Hepatocyte (in vitro differentiated cells): ENCODE results near the gene QRICH2. TPM values are rescaled to one million over a fixed set of nuclear protein-coding genes. Genes with fewer than 3 reads are reported as not detected.

Source experiments
- DNase-seq: peaks from one replicate; pipeline ENCODE4 v3.0.0-alpha.2; 2016; ENCODE audit warnings: low spot score
- H2AFZ ChIP-seq: fragments of 200-600 bp; sonication (generic); 2 replicates; pipeline ENCODE4 v1.6.0; 2016; ENCODE audit warnings: antibody characterized with exemption, mild to moderate bottlenecking
- H3K27ac ChIP-seq: fragments of 200-600 bp; sonication (generic); 2 replicates; pipeline ENCODE4 v1.5.1; 2016; ENCODE audit warnings: mild to moderate bottlenecking
- H3K27me3 ChIP-seq: fragments of 200-600 bp; sonication (generic); 2 replicates; pipeline ENCODE4 v1.6.1; 2016
- H3K36me3 ChIP-seq: fragments of 200-600 bp; sonication (generic); replicated peaks from 2 replicates; pipeline ENCODE4 v1.5.1; 2016; ENCODE audit warnings: low read depth; ENCODE audit not compliant: insufficient read depth
- H3K4me1 ChIP-seq: fragments of 200-600 bp; sonication (generic); 2 replicates; pipeline ENCODE4 v1.5.1; 2016; ENCODE audit warnings: mild to moderate bottlenecking, moderate library complexity; ENCODE audit not compliant: insufficient read depth
- H3K4me2 ChIP-seq: fragments of 200-600 bp; sonication (generic); 2 replicates; pipeline ENCODE4 v1.6.0; 2016
- H3K4me3 ChIP-seq: fragments of 200-600 bp; sonication (generic); 2 replicates; pipeline ENCODE4 v1.5.1; 2016; ENCODE audit warnings: mild to moderate bottlenecking
- H3K79me2 ChIP-seq: fragments of 200-600 bp; sonication (generic); 2 replicates; pipeline ENCODE4 v1.6.0; 2017; ENCODE audit warnings: mild to moderate bottlenecking
- H3K9me2 ChIP-seq: fragments of 200-600 bp; sonication (generic); replicated peaks from 2 replicates; pipeline ENCODE4 v1.6.0; 2017; ENCODE audit warnings: mild to moderate bottlenecking; ENCODE audit not compliant: insufficient read depth
- H3K9me3 ChIP-seq: fragments of 200-600 bp; sonication (generic); 2 replicates; pipeline ENCODE4 v1.5.1; 2016; ENCODE audit warnings: low read depth, mild to moderate bottlenecking
- H4K20me1 ChIP-seq: fragments of 200-600 bp; sonication (generic); 2 replicates; pipeline ENCODE4 v1.6.0; 2016; ENCODE audit warnings: mild to moderate bottlenecking; ENCODE audit not compliant: insufficient read depth, poor library complexity, severe bottlenecking
- EZH2 ChIP-seq: fragments of 200-600 bp; sonication (generic); IDR thresholded peaks from 2 replicates; pipeline ENCODE4 v1.6.1; 2016; ENCODE audit warnings: antibody characterized with exemption, mild to moderate bottlenecking, borderline replicate concordance
- EZH2phosphoT487 ChIP-seq: fragments of 200-600 bp; sonication (generic); IDR thresholded peaks from one replicate; pipeline ENCODE4 v1.6.1; 2018; ENCODE audit warnings: antibody characterized with exemption, mild to moderate bottlenecking, low read depth, moderate library complexity; ENCODE audit not compliant: unreplicated experiment, severe bottlenecking
- WGBS: methylation state at CpG from one replicate; pipeline ENCODE4 v1.1.6; 2016; ENCODE audit warnings: low lambda C conversion rate; ENCODE audit errors: missing lambda C conversion rate; 5-methylcytosine and 5-hydroxymethylcytosine counted together
- polyA plus RNA-seq: library from polyadenylated mRNA; unstranded; fragments of >200 nt; fragmentation: Nextera tagmentation; extraction: Ambion mirVana; gene quantifications from 2 replicates; pipeline ENCODE4 v1.2.1, GENCODE V29; 2016
- total RNA-seq: library from RNA; depleted of rRNA; stranded (reverse); fragments of >200 nt; gene quantifications from 2 replicates; pipeline ENCODE4 v1.2.3, GENCODE V29; 2014
- TF ChIP-seq, protein P1 (sequence below): fragments of 200-600 bp; sonication (generic); IDR thresholded peaks from 2 replicates; pipeline ENCODE4 v1.5.1; 2016; ENCODE audit warnings: antibody characterized with exemption, mild to moderate bottlenecking; ENCODE audit not compliant: poor library complexity

QRICH2 gene
- total and polyA plus RNA-seq, 2 experiments from 2014 or later = 2.3 to 2.8 TPM

DNA sequence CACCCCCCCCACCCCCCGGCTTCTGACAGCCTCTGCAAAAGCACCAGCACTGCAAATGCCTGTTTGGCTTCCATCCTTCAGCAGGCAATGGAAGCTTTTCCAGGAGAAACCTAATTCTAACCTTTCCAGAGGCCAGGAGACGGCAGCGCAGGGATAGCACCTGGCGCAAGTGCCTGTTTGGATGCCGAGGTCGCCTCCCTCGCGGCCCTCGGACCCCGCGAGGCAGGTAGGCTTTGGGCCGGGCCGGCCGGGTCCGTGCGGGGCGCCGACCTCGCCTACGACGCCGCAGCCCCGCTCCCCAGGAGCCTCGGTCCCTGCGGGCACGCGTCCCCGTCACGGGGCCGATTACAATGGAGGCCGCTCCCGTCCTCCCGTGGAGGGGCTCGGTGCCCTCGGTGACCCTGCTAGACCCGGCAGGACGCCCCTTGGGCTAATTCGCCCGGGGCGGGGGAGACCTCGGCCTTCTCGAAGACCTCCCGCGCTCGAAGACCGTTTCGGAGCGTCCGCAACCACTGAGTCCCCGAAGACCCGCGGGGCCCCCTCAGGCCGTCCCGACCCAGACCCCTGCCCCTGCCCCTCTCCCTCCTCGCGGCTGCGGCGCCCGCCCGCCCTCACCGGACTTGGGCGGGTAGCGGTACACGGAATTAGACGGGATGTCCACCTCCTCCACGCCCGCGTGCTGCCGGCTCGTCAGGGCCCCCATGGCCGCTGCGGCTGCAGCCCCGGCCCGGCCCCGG, 68.4 kb downstream of the QRICH2 start:
- peak overlapping the region; percentile 52 for H3K27ac ChIP-seq
- peak overlapping the region; percentile 94 for H3K4me2 ChIP-seq
- H3K79me2 ChIP-seq = peaks cover 5% of the 10 kb centered on the region
- WGBS = 8% methylated on average over 40 of the region's 75 CpGs
- H2AFZ ChIP-seq = peak overlapping the region; percentile 53
- H3K9me2 ChIP-seq = no peaks in the 10 kb centered on the region
- H3K4me1 ChIP-seq = peaks cover 10% of the 10 kb centered on the region
- no peaks in the 10 kb centered on the region for H3K9me3 ChIP-seq
- no peaks in the 10 kb centered on the region for H3K36me3 ChIP-seq
- H4K20me1 ChIP-seq = no peaks in the 10 kb centered on the region
- H3K27me3 ChIP-seq = peaks cover 8% of the 10 kb centered on the region
- no peak for DNase-seq
- peak overlapping the region; percentile 42 for H3K4me3 ChIP-seq
- TF ChIP-seq EZH2 (no peak), EZH2phosphoT487 (no peak)
- TF ChIP-seq, protein P1, sequence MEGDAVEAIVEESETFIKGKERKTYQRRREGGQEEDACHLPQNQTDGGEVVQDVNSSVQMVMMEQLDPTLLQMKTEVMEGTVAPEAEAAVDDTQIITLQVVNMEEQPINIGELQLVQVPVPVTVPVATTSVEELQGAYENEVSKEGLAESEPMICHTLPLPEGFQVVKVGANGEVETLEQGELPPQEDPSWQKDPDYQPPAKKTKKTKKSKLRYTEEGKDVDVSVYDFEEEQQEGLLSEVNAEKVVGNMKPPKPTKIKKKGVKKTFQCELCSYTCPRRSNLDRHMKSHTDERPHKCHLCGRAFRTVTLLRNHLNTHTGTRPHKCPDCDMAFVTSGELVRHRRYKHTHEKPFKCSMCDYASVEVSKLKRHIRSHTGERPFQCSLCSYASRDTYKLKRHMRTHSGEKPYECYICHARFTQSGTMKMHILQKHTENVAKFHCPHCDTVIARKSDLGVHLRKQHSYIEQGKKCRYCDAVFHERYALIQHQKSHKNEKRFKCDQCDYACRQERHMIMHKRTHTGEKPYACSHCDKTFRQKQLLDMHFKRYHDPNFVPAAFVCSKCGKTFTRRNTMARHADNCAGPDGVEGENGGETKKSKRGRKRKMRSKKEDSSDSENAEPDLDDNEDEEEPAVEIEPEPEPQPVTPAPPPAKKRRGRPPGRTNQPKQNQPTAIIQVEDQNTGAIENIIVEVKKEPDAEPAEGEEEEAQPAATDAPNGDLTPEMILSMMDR = no peak

DNA sequence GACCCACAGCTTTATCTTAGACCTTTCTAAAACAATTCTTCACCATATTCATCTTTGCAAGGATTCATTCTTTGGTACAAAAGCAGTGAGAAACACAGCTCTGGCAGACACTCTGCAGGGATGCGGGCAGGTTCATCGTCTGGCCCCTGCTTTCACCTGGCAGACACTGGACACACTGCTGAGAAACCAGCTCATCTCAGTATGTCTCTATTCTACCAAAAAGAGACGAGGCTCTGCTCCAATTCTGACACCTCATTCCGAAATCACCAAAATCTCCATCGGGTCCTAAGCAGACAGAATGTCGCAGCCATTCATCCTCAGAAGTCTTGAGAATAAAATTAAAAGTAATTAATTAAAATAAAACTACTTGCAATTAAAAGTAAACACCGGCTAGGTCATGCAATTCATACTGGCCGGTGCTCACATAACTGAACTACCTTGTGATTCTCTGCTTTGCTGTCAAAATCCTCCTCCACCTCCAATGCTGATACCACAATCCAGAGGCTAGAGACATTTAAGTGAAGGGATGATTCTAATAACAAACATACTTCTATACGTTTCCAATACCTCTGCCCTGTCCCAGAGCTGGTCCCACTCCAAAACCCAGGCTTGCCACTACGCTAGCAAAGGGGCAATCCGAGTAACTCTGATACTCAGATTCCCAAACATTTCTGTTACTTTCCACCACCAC, 69.1 kb downstream of the QRICH2 start:
- peaks cover 5% of the 10 kb centered on the region for H3K79me2 ChIP-seq
- no peaks in the 10 kb centered on the region for H4K20me1 ChIP-seq
- H3K36me3 ChIP-seq = no peaks in the 10 kb centered on the region
- H3K27me3 ChIP-seq = peaks cover 8% of the 10 kb centered on the region
- H3K4me1 ChIP-seq = peaks cover 10% of the 10 kb centered on the region
- H3K27ac ChIP-seq = peak overlapping the region; percentile 52
- TF ChIP-seq, protein P1 = no peak
- TF ChIP-seq EZH2phosphoT487 (no peak), EZH2 (no peak)
- no peak overlapping the region for H2AFZ ChIP-seq
- no peak for DNase-seq
- no peaks in the 10 kb centered on the region for H3K9me2 ChIP-seq
- peak overlapping the region; percentile 94 for H3K4me2 ChIP-seq
- no peak overlapping the region for H3K4me3 ChIP-seq
- 76% methylated on average over 11 of the region's 11 CpGs for WGBS
- H3K9me3 ChIP-seq = no peaks in the 10 kb centered on the region

DNA sequence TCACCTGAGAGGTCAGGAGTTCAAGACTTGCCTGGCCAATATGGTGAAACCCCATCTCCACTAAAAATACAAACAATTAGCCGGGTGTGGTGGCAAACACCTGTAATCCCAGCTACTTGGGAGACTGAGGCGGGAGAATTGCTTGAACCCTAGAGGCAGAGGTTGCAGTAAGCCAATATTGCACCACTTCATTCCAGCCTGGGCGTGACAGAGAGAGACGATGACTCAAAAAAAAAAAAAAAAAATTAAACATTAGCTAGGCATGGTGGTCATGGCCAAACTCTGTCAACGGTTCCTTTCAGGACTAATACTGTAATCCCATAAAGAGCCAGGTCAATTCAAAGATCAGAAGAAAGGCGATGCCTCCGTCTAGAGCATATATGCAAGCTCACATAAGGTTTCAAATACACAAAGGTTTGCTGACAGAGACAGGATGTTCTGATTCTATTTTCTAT, 70.2 kb downstream of the QRICH2 start:
- Histone ChIP-seq H3K4me2 (peak overlapping the region; percentile 94), H3K4me3 (no peak overlapping the region), H3K9me2 (no peaks in the 10 kb centered on the region), H2AFZ (no peak overlapping the region), H3K4me1 (peaks cover 10% of the 10 kb centered on the region), H3K27me3 (peaks cover 5% of the 10 kb centered on the region), H3K36me3 (no peaks in the 10 kb centered on the region), H3K9me3 (no peaks in the 10 kb centered on the region), H3K79me2 (peaks cover 5% of the 10 kb centered on the region), H4K20me1 (no peaks in the 10 kb centered on the region), H3K27ac (peak overlapping the region; percentile 27)
- TF ChIP-seq EZH2phosphoT487 (no peak), EZH2 (no peak)
- TF ChIP-seq, protein P1 = no peak
- 62% methylated on average over 7 of the region's 7 CpGs for WGBS
- DNase-seq = peak; percentile 42
